Stimulated activated naive CD8-positive, alpha-beta T cell treated with anti-CD3 and anti-CD28 coated beads, Interleukin-15, Interleukin-2, amounts not matched to agents 100 U/mL and 50 U/mL, for 24 hours (primary cell): ENCODE data around the gene WNK2.

ENCODE experiments used
- ATAC-seq: fragments of 150-1000 bp; cut with Tn5 transposase; one replicate; pipeline ENCODE4 v1.10.0; 2021
- DNase-seq: peaks from one replicate; pipeline ENCODE4 v3.0.0; 2021

The WNK2 gene

DNA sequence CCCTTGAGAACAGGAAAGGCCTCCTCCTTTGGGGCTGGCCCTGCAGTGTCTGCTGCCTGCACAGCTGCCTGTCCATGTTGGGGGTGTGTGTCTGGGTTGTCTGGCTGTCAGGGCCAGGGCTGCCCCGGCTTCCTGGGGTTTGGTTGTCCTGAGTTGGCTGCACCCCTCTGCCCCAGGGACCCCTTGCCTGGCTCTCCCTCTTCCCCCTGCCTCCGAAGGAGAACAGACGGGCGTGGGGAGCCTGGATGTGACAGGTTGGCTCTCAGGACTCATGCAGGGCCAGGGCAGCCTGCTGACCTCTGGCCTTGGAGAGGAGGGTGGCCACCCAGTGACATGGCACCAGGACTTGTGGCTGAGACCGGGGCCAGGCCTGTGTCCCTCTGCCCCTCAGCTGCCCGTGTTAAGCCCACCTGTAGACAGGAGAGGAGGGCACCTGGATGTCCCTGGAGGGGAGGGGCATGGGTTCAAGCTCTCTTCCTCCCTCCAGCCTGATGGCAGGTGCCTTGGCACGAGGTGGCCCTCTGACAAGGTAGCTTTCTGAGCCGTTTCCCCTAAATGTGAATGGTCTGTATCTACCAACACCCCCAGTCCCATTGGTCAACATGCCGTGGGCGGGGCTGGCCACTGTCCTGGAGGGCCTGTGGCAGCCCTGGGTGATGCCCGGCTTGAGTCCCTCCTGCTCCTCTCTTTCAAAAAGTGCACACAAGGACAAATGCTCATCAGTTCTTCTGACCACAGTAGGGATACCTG is 34.9 kb downstream of the WNK2 start:
- no peak for DNase-seq
- no peak for ATAC-seq

DNA sequence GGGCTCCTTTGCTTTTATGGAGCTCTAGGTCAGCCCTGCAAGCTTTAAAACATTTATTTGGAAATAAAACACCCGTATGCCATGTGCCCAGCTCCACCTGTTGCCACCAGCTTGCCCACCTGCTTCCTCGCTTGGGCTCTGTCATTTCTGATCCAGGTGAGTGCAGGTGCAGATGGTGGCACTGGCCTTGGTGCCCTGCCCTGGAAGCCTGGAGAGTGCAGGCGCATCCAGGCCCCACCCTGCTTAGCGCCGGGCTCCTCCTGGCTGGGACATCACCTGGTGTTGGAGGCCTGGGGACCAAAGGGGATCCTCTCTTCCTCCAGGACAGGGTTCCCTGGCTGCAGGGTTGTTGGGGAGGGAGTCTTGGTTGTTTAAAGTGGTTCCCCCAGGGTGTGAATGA is 35.8 kb downstream of the WNK2 start:
- ATAC-seq, result peak; percentile 14
- no peak for DNase-seq

DNA sequence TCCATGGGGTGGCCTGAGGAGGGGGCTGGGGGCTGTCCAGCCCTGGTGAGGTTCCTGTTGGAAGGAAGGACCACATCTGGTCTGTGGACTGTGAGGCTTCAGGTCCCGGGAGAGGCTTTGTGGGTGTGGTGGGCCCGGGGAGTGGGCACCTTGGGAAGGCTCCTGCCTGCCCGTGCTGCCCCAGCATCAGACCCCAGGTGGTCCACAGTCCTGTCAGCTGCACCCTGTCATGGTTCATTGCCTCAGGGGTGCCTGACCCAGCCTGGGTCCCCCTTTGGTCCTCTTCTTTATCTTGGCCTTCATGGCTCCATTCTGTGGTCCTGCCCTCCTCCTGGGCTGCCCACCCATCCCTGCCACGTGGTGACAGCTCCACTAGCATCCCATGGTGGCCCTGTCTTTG is 36.7 kb downstream of the WNK2 start:
- no peak for ATAC-seq
- no peak for DNase-seq

DNA sequence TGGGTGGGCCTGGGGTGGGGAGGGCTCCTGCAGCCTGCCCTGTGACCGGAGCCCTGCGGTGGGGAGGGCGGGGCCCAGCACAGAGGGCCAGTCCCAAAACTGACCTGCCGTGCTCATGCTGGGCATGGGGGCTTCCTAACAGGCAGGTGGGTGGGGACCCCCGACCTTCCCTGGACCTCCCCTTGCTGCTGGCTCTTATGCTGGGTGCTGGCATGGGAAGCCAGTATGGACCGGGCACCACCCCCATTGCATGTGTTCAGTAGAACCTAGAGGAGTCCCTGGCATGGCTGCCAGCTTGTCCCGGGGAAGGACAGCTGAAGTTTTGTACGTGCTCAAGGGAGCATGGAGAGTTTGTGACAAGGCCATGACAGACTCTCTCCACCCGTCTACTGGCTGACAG is 37.1 kb downstream of the WNK2 start:
- DNase-seq (no peak), ATAC-seq (no peak)

DNA sequence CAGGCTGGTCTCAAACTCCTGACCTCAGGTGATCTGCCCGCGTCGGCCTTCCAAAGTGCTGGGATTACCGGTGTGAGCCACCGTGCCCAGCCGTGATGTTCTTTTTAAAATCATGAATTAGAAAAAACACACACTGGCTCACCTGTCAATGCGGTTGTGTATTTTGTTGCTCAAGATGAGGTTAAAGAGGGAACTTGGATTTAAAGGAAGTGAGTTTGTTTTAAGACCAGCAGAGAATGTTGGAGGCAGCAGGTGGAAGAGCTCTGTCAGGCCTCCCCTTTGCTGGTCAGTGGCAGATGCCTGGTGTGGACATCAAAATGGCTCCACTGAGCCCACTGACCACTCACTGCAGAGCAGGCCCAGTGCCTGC is 38.9 kb downstream of the WNK2 start:
- no peak for DNase-seq
- no peak for ATAC-seq

DNA sequence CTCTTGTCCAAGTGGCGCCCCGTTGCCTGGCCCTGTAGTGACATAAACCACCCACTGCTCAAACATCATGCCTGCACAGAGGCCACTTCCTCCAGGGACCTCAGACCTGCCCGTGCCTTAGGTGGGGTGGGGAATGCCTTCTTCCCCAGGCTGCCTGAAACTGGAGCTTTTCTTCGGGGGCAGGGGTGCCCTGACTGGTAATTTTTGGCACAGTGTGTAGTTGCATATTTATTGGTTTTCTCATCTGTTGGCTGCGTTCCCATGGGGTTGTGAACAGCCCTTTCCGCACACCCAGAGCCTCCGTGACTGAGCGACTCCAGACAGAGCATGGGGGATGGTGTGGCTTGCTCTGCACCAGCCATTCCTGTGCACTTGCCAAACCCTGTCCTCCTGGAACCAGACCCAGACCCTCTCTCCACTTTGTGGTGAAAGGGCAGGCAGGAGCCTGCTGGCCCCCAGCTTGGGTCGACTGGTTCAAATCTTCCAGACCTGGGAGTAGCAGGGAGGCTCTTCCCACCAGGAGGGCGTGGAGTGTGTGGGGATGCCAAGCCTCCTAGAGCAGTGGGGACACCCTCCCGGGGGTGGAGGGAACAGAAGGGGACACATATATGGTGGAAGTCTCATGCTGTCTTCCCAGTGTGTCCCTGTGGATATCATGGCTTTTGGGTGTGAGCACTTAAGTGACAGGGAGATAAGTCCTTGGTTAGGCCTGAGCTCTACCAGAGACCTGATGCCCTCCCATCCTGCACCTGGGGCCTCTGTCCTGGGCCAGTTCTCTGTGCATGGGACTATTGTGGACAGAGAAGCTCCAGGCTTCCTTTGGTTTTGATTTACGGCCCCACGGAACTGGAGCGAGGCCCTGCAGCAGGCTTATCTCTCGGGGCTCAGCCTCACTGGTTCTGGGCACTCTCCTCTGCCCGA is 39.6 kb downstream of the WNK2 start:
- DNase-seq (no peak), ATAC-seq (no peak)

DNA sequence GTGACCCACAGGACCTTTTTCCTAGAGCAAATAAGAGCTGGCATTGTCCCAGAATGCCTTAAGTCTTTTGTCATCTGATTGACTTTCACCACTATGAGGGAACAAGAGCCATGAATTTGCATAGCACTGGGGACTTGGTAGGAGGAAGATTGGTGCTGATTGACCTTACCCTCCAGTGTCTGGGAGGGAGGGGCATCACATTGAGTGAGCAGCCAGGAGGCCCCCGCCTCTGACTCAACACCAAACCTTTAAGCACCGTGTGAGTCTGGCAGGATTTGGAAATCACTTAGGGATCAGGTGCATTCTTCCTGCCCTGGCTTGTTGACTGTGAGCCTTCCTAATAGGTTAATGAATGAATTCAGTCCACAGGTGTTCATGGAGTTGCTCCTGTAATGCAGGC is 40.7 kb downstream of the WNK2 start:
- no peak for DNase-seq
- no peak for ATAC-seq

DNA sequence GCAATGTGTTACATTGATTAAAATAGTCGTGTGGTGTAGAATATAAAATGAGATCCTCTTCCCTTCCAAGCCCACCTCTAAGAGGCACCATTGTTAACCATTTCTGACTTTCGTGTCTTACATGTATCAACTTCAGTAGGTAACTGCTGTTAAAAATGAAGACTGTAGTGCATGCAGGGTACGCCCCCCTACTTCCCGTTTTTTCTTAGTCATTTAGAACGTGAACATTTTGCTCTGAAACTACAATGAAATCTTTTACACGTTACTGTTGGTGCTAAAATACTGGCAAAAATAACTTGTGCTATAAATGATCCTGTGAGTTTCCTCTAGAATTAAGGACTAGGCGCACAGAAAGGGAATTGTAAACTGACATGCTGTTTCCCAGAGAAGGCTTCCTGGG is 41.5 kb downstream of the WNK2 start:
- no peak for ATAC-seq
- DNase-seq, result no peak

DNA sequence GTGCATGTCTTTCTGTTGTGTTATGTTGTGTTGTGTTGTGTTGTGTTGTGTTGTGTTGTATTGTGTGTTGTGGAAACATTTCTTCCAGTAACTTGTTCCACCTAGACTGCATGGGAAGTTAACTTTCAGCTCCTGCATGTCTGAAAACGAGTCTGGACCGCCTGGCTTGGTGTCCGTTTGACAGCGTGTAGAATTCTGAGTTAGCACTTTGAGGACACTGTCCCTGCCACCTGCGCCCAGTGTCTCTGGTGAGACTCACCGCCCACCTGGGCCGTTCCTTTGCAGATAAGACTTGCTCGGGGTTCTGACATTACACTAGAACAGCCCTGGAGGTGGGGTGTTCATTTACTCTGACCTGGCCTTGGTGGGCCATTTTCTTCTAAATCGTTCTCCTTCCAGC is 42.0 kb downstream of the WNK2 start:
- DNase-seq, result no peak
- ATAC-seq, result no peak

DNA sequence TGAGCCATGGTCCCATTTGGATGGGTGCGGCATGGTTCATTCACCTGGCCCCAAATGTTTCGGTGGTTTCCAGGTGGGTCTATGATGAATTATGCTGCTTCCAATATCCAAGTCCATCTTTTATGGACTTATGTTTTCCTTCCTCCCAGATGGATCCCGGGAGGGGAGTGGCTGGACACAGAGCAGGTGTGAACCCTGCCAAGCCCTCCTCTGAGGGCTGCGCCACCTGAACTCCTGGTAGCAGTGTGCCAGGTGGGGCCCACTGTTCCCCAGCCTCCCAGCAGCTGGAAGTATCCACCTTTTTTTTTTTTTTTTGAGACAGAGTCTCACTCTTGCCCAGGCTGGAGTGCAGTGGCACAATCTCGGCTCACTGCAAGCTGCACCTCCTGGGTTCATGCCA is 42.9 kb downstream of the WNK2 start:
- ATAC-seq (no peak), DNase-seq (no peak)

DNA sequence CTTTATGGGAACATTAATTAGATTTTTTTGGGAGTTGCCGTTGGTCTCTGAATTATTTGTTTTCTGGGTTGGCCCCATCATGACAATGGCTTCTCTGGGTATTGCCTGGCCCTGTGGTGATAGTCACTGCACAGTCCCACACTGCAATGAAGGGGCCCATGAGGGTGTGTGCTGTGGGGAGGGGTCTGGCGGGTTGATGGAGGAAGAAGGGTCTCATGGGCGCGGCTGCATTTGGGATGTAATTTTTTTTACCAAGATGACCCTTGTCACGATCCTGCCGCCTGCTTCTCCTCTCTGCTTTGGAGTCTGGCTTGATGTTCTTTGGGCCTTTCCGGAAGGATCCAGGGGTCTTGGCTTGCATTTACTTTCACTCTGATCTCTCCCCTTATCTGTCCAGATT is 44.1 kb downstream of the WNK2 start:
- ATAC-seq (no peak), DNase-seq (no peak)

DNA sequence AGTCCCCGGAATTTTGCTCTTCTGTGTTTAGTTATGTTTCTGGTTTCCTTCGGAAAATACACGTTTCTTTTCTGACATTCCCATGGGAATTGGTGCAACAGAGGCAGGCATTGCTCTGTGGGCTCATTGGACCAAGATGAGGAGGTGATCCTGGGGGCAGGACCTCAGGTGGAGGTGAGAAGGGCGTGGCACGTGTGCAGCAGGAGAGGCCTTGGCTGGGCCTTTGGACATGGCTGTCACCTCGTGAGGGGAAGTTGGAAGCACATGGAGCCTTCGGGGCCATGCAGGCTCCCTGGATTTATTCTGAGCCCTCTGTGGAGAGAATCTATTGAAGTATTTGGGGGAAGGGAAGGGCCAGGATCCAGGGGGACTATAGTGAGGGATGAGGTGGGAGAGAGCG is 44.5 kb downstream of the WNK2 start:
- DNase-seq, result no peak
- no peak for ATAC-seq

DNA sequence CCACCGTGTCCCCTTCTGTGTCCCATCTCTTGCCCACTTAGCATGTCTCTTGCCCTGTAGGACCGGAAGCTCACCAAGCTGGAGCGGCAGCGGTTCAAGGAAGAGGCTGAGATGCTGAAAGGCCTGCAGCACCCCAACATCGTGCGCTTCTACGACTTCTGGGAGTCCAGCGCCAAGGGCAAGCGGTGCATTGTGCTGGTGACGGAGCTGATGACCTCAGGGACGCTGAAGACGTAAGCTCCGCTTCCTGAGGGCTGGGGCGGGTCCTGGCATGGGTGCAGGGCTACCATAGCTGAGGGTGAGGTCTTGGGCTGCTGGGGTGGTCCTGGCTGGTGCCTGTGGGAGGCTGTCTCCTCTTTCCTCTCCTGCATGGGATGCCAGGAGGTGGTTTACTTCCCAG is 45.7 kb downstream of the WNK2 start:
- DNase-seq (no peak), ATAC-seq (no peak)

DNA sequence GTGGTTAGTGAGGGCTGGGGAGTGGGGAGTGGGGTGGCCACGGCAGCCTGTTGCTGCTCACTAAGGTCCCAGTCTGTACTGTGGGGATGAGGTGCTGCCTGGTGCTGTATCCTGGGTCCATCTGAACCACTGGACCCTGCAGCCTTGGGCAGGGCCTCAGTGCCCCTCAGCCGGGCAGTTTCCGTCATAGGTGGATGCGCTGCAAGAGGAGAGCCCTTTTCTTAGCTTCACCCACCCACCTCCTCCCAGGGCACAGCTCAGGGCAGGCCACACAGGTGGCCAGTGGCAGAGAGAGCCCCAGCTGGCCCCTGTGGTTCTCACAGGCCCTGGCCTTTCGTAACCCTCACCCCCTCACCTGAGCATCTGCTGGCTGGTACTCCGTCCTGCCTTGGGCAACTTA is 46.2 kb downstream of the WNK2 start:
- ATAC-seq (no peak), DNase-seq (no peak)

DNA sequence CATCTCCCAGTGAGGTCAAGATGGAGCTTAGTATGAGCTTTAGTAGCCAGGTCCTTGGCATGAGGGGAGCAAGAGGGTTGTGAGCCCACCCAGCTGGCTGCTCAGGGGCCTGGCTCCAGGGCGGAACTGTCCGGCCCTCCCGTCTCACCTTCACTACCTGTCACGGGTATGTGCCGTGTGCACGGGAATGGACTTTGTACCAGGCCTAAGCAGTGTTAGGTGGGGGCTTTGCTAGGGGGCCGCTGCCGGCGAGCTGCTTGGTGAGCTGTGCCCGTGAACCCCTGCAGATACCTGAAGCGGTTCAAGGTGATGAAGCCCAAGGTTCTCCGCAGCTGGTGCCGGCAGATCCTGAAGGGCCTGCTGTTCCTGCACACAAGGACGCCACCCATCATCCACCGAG is 46.7 kb downstream of the WNK2 start:
- ATAC-seq (no peak), DNase-seq (no peak)

DNA sequence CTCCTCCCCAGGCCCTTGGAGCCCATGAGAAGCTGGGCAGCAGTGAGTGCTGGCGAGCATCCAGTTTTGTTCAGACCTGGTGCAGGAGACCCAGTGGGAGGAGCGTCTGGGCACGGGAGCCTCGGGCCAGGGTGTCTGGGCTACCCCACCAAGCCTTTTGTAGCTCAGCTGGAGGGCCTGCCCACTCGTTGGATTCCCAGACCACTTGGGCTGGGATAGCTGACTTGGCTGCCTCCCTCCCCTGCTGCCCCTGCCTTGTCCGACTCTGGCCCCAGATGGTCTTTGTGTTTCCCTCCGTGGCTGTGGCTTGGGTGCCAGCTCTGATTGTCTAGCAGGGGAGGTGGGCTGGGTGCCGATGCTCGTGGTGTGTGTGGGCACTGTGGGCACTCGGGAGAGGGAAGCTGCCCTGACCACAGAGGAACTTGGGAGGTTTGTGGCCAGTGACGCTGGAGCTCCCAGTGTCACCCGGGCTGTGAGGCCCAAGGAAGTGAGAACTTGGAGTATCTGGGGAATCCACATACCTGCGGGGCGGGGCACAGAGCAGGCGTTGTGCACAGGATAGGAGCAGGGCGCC is 47.3 kb downstream of the WNK2 start:
- no peak for DNase-seq

DNA sequence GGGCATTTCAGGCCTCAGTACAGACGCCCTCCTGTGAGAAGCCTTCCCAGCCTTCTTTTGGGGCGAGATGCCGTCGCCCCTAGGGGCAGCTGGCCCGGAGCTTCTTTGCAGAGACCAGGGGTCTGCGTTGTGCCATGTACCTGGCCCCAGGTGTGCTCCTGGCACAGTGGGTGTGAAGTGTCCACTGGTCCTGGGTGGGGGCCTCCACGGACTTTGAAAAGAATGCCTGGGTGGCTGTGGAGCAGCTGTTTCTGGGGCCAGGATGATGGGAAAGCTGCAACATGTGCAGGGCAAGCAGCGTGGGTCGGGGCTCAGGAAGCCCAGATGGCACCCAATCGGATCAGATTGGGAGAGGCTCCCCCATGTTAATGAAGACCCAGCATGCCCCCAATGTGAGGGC is 47.8 kb downstream of the WNK2 start:
- no peak for DNase-seq
- no peak for ATAC-seq

More for the DNA sequence above, 47.3 kb downstream of the WNK2 start:
- no peak for ATAC-seq

DNA sequence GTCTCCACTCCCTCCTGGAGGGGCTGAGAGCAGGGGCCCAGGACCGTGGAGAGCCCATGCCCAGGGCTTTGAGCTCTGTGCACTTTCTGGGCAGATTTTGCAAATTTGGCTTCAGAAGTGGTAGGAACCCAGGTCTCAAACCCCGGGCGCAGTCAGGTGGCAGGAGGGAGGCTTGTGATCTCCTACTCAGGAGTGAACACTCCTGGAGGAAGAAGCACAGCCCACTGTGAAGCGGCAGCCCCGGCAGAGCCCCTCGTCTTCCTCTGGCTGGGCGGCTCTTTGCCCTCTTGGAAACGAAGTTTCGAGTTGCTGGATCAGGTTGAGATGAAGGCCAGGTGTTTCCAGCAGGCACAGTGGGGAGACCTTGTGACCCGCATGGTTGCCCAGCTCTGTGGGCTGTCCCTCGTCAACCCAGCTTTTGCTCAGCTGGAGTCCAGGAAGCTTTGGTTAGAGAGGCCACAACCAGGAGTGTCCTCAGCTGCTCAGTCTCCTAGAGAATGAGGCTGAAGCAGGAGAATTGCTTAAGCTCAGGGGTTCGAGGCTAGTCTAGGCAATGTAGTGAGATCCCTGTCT is 48.5 kb downstream of the WNK2 start:
- no peak for ATAC-seq
- no peak for DNase-seq

DNA sequence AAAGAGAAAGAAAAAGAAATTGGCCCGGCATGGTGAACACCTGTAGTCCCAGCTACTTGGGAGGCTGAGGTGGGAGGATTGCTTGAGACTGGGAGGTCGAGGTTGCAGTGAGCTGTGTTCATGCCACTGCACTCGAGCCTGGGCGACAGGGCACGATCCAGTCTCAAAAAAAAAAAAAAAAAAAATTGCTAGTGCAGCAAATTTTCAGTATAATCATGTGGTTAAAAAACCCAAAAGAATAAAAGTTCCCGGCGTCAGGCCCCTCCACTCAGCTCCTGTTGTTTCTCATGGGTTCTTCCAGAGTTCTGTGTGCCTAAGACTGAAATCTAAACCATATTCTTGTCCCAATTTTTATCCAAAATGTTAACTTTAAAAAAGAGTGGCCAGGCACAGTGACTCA is 49.1 kb downstream of the WNK2 start:
- DNase-seq (no peak), ATAC-seq (no peak)

DNA sequence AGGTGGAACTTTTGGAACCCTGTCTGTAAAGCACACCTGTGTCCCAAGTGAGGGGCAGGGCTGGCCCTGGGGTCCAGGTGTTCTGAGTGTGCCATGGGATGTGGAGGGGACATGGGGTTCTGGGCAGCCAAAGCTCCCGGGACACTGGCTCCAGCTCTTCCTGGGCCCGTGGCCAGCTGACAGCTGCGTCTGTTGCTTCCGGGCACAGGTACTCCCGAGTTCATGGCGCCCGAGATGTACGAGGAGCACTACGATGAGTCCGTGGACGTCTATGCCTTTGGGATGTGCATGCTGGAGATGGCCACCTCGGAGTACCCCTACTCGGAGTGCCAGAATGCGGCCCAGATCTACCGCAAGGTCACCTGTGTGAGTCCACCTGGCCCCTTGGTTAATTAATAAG is 50.7 kb downstream of the WNK2 start:
- ATAC-seq, result no peak
- no peak for DNase-seq

DNA sequence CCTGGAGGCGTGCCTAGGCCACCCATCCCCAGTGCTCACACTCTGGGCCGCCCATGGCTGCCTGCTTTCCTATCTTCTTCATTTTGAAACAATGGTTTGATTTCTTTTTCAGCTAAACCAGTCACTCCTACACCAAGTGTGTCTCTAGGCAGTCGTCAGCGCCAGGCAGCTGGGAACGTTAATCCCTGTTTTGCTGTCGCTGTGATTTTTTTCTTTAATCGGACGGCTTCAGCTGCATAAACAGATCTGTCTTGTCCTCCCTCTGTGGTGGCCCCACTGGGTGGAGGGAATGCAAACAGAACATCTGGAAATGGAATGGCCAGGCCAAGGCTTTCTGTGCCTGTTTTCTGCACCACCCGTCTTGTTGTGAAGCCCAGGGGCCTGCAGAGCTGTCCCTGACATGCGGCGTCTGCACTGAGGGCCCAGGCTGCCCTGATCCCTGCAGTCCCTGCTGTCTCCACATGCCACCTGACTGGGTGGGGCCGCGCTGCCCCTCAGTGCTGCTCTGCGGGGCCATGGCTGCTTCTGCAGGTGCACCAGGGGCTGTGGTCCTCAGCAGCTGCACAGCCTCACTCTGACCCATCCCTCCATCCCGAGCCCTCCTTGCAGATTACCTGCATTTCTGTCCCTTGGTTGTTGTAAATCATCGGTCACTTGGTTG is 51.5 kb downstream of the WNK2 start:
- no peak for ATAC-seq
- no peak for DNase-seq

DNA sequence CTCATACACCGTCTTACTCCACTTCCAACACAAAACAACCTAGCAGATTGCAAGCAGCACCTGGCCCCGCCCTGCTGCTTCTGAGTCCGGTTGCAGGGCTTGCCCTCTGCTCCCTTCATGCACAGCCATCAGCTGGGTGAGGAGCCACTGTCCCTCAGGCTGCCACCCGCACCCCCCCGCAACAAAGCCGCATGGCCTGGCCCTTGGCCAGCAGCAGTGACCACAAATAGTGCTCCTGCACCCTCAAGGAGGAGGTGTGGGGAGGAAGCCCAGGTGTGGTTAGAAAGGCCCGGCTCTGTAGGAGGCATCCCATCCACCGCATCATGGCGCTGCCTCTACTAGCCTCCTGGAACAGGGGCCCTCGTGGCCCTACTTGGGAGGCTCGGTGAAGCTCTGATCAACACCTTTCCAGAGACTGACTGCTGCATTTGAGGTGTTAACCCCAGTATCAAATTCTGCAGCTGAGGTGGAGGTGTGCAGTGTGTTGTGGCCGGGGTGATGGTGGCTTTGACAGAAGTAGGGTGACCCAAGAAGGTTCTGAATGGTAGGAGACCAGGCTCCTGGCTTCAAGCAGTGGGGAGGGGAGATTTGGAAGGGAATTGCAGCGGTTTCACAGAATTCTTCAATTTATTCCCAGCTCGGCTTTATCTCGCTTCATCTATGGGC is 52.7 kb downstream of the WNK2 start:
- ATAC-seq, result no peak
- no peak for DNase-seq
